AML-193 (cell line): Measurements from ENCODE around the gene MORN1.

Experiments
- DNase-seq, 2 experiments: peaks; one replicate each; lab custom pipeline; 2025; lab: John Stamatoyannopoulos, UW

The MORN1 gene

GRCh38 chr1:2404890-2405511, 13.6 kb upstream of the MORN1 start:
- DNase-seq: no peak

GRCh38 chr1:2404142-2404889, 13.0 kb upstream of the MORN1 start:
- no peak for DNase-seq

- no peak for DNase-seq
Measured at GRCh38 chr1:2403273-2403672, 11.9 kb upstream of the MORN1 start.

DNA sequence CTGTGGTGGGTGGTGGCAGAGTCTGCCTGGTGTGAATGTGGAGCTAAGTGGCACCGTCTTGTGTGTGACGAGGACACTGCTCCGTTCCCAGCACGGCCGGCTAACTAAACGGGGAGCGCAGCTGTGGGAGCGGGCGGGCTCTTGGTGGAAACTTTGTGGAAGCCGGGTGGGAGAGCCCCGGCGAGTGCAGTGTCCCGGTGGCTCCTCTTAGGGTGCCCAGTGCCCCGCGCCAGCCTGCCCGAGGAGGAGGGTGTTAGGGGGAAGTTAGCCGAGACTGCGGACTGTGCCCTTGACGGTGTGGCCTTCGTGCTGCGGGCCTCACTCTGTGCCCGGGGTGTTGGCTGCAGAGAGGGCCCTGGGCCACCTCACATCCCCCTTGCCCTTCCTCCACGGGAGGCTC, 11.1 kb upstream of the MORN1 start:
- no peak for DNase-seq

GRCh38 chr1:2400950-2401649, 9.7 kb upstream of the MORN1 start:
- DNase-seq: no peak

GRCh38 chr1:2400576-2400909, 9.2 kb upstream of the MORN1 start:
- DNase-seq: no peak

DNA sequence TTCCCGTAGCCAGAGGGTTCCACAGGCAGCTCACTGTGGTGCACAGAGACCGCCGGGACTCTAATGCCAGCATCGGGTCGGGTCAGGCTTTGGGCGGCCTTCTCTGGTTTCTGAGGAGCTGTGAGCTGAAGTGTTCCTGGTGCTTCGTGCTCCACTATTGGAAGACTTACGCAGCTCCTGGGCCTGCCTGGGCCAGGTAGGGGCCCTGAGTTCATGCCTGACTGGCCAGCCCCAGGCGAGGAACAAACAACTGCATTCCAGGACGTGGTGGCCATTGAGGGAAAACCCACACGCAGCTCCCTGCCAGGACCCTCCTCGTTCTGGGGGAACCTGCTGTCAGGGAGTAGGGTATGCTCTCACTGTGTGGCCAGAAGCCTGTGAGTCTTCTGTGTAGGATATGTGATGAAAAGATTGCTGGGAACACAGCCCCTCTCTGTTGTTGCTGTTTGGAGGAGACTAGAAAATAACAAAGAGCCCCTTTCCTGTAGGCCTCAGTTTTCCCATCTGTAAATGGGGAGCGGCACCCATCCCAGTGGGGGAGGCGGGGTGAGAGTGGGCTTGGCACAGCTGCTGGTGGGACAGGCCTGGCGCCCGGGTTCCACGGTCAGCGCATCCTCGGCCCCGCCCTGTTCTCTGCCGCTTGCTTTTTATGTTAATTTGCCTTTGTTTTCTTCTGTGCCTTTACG, 8.7 kb upstream of the MORN1 start:
- DNase-seq: no peak

- DNase-seq: no peak
Measured at GRCh38 chr1:2398871-2399270, 7.5 kb upstream of the MORN1 start.

GRCh38 chr1:2397007-2397679, 5.8 kb upstream of the MORN1 start:
- no peak for DNase-seq

DNA sequence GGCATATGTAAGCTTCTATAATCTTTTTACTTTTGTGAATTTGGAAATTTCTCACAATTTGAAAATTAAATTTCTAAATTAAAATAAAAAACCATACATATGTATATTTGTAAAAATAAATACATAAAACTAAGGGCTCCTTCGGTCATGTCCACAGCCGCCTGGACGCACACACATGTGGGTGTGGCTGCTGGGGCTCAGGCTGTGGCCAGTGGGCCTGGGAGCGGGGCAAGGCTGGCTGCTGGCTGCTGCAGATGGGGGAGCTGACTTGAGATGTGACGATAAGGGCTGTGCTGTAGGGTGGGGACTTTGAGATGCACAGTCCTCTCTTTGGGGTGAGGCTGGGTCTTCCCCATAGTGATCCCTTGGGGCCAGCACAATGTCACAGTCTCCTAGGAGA, 5.1 kb upstream of the MORN1 start:
- no peak for DNase-seq

- DNase-seq: no peak
Measured at GRCh38 chr1:2396059-2396458, 4.7 kb upstream of the MORN1 start.

GRCh38 chr1:2395245-2395644, 3.9 kb upstream of the MORN1 start:
- no peak for DNase-seq

DNA sequence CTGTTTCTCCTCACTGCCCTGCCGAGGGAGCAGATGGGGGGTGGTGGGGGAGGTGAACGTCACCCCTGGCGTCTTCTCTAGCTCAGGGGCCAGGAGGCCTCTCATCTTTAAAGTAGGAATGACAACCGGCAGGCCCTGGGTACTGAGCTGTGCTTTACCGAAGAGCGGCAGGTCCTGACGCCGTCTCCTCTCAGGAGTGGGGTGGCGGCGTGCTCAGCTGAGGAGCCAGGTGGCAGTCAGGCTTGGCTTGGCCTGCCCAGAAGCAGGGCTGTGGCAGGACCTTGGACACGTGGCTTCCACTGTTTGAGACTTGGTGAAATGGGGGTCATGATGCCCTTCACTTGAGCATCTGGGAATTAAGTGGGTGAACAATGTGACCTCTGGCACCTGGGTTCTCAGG, 3.4 kb upstream of the MORN1 start:
- DNase-seq: no peak

GRCh38 chr1:2394220-2394619, 2.9 kb upstream of the MORN1 start:
- DNase-seq: no peak

- DNase-seq: no peak
Measured at GRCh38 chr1:2393471-2393877, 2.1 kb upstream of the MORN1 start.

GRCh38 chr1:2392686-2393085, 1.3 kb upstream of the MORN1 start:
- no peak for DNase-seq

DNA sequence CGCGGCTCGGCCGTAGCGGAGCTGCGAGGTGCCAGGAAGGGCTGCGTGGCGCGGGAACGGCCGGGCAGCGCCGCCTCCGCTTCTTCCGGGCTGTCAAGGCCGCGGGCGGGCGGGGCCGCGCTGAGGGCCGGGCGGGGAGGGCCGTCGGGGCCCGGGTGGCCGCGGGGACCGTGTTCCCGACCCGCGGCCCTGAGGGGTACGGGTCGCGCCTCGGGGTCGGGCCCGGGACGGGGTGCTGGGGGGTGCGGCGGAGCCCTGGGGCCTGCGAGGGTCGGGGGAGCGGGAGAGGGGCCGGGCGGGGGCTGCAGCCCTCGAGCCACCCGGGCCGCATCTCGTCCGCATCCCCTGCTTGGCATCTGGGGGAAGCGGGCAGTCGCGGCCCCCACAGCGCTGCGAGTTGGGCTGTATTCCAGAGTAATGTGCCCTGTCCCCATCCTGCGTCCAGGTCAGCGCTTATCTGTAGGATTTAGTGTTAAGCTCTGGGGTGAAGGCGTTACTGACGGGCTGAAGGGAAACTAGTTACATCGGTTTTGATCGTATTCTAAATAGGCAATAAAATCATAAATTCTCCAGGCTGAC, 666 bp upstream of the MORN1 start:
- no peak for DNase-seq

DNA sequence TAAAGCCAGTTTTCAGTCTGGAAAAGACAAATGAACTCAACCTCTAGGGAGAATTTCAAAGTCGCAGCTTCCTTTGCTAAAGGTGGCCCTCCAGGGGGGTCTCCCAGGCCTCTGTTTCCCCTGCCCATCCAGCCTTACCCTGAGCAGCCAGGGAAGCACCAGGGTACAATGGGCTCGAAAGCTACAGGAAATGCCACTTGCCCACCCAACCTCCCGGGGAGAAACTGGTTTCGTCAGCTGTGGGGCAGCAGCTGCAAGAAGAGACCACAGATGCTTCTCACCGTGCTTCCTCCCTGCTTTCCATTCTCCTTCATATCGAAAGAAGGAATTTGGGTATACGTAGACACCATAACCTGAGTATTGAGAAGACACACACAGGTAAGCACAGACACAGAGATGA, 1.7 kb downstream of the MORN1 start:
- no peak for DNase-seq

- DNase-seq: no peak
Measured at GRCh38 chr1:2388004-2388913, 3.1 kb downstream of the MORN1 start.

DNA sequence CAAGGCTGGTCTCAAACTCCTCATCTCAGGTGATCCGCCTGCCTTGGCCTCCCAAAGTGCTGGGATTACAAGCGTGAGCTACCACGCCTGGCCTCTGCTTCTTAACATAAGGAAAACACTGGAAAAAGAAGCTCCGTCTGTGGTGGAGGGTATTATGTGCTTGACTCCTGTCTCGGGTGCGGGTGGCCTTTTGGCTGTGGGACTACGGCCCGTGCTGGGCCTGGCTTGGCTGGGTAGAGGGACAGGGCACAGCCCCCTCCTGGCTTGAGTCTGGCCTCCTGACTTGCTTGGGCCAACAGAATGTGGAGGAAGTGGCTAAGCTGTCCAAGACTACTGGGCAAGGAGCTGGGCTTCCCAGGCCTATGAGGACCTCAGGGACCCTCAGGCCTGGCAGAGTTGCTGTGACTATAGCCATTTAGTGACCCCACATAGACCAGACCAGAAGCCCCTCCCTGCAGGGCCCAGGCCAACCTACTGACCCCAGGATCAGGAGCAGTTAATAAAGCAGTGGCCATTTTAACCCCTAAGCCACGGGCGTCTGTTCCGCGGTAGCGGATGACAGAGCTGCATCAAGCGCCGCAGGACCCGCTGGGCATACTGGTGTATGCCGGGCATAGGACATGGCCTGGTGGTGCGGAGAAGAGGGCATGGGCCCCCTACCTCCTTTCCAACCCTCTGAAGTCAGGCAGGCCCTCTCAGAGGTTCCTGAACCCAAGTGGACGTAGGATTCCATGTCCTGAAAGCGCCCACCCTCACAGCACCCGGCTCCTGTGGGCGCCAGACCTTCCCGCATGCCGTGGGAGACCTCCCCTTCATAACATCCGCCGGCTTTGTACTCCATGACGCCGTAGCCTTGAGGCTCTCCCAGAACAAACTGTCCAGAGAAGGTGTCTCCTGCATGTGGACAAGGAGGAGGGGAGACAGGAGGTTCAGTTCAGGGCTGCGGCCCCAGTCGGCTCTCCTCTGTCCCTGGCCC, 4.4 kb downstream of the MORN1 start:
- no peak for DNase-seq
